GM21515 (cell line): Measurements from ENCODE around the gene ASXL1.
A peak's percentile ranks its signal among the peaks of the same experiment; 100 is the strongest.

Experiments used
- ATAC-seq: cut with Tn5 transposase; IDR thresholded peaks from one replicate; pipeline ENCODE4 v1.9.1; 2021; ENCODE audit not compliant: unreplicated experiment

The ASXL1 gene

GRCh38 chr20:32476684-32477593 is 118.8 kb downstream of the ASXL1 start:
- no peak for ATAC-seq

GRCh38 chr20:32477594-32478512 is 119.7 kb downstream of the ASXL1 start:
- ATAC-seq: no peak

- no peak for ATAC-seq
These were observed 120.4 kb downstream of the ASXL1 start for GRCh38 chr20:32478576-32478975.

GRCh38 chr20:32479012-32479411 is 120.9 kb downstream of the ASXL1 start:
- no peak for ATAC-seq

GRCh38 chr20:32479697-32480171 is 121.6 kb downstream of the ASXL1 start:
- ATAC-seq: no peak

- no peak for ATAC-seq
These were observed 122.5 kb downstream of the ASXL1 start for GRCh38 chr20:32480371-32481241.

GRCh38 chr20:32481311-32482142 is 123.4 kb downstream of the ASXL1 start:
- no peak for ATAC-seq

- no peak for ATAC-seq
These were observed 124.0 kb downstream of the ASXL1 start for GRCh38 chr20:32482143-32482441.

- ATAC-seq: no peak
These were observed 124.5 kb downstream of the ASXL1 start for GRCh38 chr20:32482442-32483261.

GRCh38 chr20:32483351-32484224 is 125.5 kb downstream of the ASXL1 start:
- ATAC-seq: no peak

GRCh38 chr20:32484225-32484957 is 126.3 kb downstream of the ASXL1 start:
- no peak for ATAC-seq

GRCh38 chr20:32484958-32485769 is 127.0 kb downstream of the ASXL1 start:
- peak; percentile 72 for ATAC-seq

GRCh38 chr20:32485770-32486478 is 127.8 kb downstream of the ASXL1 start:
- no peak for ATAC-seq

- no peak for ATAC-seq
These were observed 129.2 kb downstream of the ASXL1 start for GRCh38 chr20:32487381-32487780.

GRCh38 chr20:32488066-32488838 is 130.1 kb downstream of the ASXL1 start:
- ATAC-seq: no peak
